Cardiac septum (tissue), 1 donor: Measurements from ENCODE around the gene SLC6A1. TPM values are rescaled to one million over a fixed set of nuclear protein-coding genes. Genes with fewer than 3 reads are reported as not detected.
A peak's percentile ranks its signal among the peaks of the same experiment; 100 is the strongest.

Experiments used
- DNase-seq: peaks from one replicate; pipeline ENCODE4 v3.0.0-alpha.2; 2020; ENCODE audit warnings: low spot score
- intact Hi-C: fragments of 100-400 bp; cut with DNase I; formaldehyde crosslinking; loops from one replicate; pipeline ENCODE4 v1.14.0; 2022
- total RNA-seq: library from RNA; stranded (reverse); fragmentation: NEBNext Ultra II Directional; extraction: Animal tissue kit (Norgen Biotek cat#: 25700); gene quantifications from one replicate; pipeline ENCODE4 v1.2.1, GENCODE V29; 2021
- donor health status: DM: no; HTN: no; CAD: no.

SLC6A1 gene
- total RNA-seq, 1 donor from 2014 or later = 2.1 TPM

DNA sequence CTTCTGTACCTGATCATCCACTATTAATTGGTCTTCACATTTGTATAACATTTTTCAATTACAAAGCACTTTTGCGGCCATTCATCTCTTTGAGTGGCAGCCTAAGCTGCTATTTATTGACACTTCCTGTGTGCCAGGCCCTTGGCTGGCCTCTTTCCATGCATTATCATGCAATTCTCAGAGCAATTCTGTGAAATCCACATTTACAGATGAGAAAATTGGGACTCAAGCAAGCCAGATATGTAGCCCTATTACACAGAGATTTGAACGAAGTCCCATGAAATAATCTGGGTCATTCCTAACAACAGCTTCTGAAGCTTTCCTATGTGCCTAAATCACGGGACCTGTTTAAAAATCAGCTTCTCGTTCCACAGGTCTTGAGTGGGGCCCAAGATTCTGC lies 17.4 kb downstream of the SLC6A1 start:
- intact Hi-C loops = no loop called here
- no peak for DNase-seq

GRCh38 chr3:11010426-11011165 lies 18.0 kb downstream of the SLC6A1 start:
- intact Hi-C loops = no loop called here
- DNase-seq = no peak

GRCh38 chr3:11014253-11014652 lies 21.7 kb downstream of the SLC6A1 start:
- intact Hi-C loops = no loop called here
- no peak for DNase-seq

- no peak for DNase-seq
- intact Hi-C loops = no loop called here
These were observed 22.2 kb downstream of the SLC6A1 start for GRCh38 chr3:11014752-11015151.

DNA sequence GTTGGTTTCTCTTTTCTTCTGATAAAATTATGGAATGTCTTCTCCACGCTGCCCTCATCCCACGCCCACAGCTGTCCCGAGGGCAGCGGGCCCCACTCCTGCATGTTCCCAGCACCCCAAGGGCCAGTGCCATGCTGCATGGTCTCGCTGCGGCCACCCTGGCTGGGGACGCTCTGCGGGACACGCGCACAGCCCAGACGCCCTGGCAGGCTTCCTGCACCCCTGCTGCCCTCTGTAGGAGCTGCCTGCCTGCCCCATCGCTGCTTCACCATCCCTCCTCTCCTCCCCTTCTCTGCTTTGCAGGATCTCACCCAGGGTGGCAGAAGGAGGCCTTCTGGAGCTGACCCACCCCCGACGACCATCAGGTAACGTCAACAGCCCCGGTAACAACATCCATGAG lies 22.8 kb downstream of the SLC6A1 start:
- DNase-seq = no peak
- intact Hi-C loops = no loop called here

DNA sequence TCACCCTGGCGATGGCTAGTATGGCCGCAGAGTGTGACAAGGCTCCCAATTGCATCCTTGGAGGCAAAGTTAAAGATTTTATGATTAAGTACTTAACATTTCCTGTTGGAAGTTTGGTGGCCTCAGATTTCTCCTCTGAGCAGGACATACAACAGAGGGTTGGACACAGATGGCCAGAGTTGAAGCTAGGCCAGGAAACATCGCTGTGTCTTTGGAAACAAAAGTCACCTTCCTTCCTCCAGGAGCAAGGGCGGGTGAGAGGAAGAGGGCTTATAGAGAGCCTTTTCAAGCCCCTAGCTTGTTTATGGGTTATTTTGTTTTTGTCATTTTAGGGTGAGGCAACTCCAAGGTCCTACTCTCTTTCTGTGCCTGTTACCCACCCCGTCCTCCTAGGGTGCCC lies 24.2 kb downstream of the SLC6A1 start:
- intact Hi-C loops = no loop called here
- DNase-seq = no peak

GRCh38 chr3:11019116-11019819 lies 26.7 kb downstream of the SLC6A1 start:
- DNase-seq = no peak
- intact Hi-C loops = no loop called here

- intact Hi-C loops = no loop called here
- DNase-seq = no peak
These were observed 28.2 kb downstream of the SLC6A1 start for GRCh38 chr3:11020764-11021163.

DNA sequence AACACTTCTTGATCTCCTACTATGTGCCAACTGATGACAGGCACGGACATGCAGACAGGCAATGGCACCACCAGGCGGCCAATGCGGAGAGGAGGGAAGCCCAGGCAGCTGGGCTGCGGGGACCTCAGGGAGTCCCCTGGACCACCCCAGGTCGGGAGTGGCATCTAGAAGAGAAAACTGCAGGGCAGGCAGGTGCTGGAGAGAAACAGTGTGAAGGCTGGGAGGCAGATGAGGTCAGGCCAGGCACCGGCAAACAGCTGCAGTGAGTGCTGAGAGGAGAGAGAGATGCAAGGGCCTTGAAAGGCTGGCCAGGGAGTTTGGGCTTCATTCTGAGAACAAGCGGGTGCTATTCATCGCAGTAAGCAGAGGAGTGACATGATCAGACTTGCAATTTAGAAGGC lies 29.1 kb downstream of the SLC6A1 start:
- intact Hi-C loops = no loop called here
- DNase-seq = no peak

DNA sequence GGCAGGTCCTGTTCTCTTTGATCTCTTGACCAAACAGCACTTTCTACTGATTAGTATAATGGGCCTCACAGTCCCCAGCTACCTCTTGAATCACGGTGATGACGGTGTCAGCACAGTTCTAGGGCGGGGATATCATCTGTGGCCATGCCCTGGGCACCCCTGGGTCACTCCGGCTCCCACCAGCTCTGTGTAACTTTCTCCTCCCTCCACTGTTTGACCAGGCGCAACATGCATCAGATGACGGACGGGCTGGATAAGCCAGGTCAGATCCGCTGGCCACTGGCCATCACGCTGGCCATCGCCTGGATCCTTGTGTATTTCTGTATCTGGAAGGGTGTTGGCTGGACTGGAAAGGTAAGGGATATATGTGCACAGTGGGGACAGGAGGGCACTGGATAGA lies 29.6 kb downstream of the SLC6A1 start:
- no peak for DNase-seq
- intact Hi-C loops = no loop called here

DNA sequence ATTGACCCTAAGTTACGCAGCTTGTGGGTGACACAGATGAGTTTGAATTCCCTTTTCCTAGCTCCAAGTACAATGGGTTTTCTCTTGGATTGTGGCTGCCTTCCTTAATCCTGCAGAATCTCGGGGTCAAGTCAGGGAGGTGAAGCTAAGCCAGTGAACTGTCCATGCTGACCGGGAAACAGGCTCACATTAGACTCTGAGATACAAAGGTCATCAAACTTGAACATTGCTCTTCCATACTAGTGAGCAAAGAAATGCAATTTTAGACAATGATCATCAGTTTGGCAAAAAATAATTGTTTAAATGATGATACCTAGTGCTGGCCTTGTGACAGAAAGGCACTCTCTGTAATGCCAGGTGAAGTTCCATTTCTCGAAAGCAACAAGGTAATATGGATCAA lies 31.6 kb downstream of the SLC6A1 start:
- intact Hi-C loops = no loop called here
- no peak for DNase-seq

DNA sequence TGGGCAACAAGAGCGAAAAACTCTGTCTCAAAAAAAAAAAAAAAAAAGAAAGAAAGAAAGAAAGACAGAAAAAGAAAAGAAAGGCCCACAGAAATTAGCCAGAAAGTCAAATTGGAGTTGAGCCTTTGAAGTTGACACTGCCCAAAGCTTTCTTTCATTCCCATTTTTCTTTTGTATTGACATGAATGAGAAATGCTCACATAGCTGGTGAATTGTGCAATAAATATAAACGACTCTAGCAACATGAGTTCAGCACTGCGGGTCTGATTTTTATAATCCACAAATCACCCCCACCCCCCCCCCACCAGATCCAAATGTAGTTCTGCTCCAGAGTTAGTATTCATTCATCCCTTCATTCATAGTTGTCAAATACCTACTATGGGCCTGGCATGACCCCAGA lies 37.4 kb downstream of the SLC6A1 start:
- intact Hi-C loops = no loop called here
- DNase-seq = no peak

DNA sequence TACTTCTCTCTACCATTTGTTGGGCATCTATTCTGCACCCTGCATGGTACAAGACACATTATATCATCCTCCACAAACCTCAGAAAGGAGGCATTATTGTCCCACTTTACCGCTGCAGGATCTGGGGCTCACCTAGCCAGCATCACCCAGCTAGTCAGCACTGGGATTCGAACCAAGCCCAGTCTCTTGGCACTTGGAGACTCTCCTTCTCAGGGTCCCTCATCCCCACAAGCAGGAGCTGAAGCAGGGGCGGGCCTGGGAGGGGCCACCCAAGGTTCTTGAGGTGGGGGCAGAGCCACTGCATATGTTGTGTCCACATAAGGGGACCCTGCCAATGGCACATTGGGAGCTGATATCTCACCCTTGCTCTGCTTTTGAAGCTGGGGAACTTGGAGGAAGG lies 41.3 kb downstream of the SLC6A1 start:
- peak; percentile 51 for DNase-seq
- intact Hi-C loops = no loop called here

DNA sequence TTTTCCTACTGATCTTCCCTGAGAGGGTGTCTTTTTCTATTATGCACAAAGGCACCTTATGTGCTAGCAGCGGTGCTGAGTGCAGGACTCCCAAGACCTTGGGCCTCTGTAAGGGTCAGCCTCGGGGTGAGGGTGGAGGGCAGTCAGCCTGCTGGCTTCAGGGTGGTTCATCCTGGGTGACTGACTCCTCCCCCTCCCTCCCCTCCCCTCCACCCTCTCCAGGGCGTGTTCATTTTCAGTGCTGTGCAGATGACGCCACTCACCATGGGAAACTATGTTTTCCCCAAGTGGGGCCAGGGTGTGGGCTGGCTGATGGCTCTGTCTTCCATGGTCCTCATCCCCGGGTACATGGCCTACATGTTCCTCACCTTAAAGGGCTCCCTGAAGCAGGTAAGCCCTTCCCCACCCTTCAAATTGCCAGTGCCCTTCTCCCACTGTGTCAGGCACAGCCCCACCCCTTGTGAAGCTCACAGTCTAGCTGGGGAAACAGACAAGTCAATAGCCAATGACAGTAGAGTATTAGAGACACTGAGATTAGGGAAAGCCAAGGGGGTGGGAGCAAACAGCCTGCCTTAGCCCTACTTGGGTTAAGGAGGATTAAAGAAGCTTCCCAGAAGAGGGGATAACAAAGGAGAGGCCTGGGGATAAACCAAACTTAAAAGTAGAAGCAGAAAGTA lies 41.9 kb downstream of the SLC6A1 start:
- intact Hi-C loops = no loop called here
- DNase-seq = peak; percentile 35

DNA sequence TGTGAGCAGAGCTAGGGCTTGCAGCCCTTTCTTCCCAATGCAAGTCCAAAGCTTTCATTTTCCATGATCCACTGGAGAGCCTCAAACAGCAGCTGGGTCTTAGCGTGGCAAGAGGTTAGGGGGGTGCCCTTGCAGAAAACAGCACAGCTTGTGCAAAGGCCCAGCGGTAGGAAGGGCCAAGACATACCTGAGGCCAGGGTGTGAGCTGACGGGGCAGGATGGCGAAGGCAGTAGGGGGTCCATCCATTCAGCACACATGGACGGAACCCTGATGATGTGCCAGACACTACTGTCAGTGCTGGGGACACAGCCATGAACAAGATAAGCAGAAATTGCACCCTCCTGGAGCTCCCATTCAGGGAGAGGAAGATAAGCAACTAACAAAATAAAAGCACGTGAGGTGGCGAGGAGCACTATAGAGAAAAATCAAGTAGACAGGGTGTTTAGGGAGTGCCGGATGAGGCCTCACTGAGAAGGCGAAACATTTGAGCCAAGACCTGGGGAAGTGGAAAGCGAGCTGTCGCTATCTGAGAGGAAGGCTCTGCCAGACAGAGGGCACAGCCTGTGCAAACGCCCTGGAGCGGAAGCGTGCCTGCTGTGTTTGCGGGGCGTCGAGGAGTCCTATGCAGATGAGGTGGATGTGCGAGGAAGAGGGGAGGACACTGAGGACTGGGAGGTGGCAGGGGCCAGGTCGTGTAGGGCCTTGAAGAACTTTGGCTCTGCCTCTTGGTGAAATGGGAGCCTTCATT lies 43.4 kb downstream of the SLC6A1 start:
- DNase-seq = peak; percentile 72

DNA sequence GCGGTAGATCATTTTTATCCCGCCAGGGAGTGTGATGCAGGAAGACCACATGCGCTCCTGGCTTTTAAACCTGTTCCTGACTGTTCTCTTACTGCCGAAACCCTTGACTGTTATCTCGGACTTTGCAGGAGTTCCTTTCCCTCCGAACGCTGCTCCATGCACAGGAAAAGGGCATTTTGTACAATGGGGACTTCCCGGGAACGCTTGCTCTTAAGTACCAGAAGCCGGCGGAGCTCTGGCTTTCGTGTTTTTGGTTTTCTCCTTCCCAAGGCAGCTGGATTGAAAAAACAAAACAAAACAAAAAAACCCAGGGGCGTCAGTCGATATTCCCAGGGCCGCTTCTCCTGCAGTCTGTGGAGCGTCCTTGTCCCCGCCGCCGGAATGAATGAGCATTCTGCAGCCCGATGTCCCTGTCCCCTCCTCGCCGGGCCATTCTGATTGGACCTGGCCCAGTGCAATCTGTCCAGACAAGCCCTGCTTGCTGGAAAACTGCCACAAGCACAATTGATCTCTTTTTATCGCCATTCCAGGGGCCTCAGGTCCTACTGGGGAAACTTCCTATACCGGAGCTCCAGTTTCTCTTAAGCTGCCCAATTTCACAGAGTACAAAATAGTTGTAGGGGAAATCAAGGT lies 44.8 kb downstream of the SLC6A1 start:
- intact Hi-C loops = no loop called here

More for the DNA sequence above, 43.4 kb downstream of the SLC6A1 start:
- intact Hi-C loops = no loop called here

DNA sequence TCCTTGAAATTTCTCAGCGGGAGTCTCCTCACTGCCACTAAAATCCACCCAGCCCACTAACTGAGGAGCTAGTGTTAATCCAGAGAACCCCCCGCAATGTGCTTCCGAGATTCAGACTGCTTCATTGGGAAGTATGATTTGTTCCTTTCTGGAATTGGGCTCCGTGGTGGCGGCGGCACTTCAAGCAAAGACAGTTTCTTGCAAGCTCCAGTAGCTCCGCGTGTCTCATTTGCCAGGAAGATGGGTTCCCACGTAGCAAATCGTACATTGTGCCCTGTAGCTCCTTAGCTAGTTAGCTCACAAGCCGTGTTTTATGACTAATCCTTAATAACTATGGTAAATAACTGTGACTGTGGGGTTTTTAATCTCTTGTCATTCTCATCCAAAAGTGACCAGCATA lies 45.4 kb downstream of the SLC6A1 start:
- DNase-seq = no peak
- intact Hi-C loops = no loop called here

More for the DNA sequence above, 44.8 kb downstream of the SLC6A1 start:
- no peak for DNase-seq

- DNase-seq = no peak
- intact Hi-C loops = no loop called here
These were observed 53.0 kb downstream of the SLC6A1 start for GRCh38 chr3:11045536-11045935.

DNA sequence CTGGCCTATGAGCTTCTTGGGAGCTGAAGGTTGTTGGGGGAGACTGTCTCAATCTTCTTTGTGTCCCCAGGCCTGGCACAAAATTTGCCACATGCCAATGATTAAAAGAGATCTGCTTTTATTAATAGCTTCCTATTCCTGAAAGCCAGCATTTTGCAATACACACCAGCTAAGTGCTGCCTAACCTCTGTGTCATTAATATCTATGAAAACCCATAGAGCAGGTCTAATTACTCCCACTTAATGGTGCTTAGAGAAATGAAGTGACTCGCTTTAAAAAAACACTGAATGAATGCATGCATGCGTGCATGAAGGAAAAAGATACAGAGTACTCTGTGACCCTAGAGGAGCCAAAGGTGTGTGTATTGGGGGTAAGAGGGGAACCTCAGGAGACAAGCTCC lies 55.0 kb downstream of the SLC6A1 start:
- intact Hi-C loops = no loop called here

More for the DNA sequence above, 55.0 kb downstream of the SLC6A1 start:
- DNase-seq = no peak
